PFSK-1 (cell line): Measurements from ENCODE around the gene FRMD4A.
A peak's percentile ranks its signal among the peaks of the same experiment; 100 is the strongest.

ENCODE experiments used
- FOXP2 ChIP-seq: optimal IDR thresholded peaks from 2 replicates; pipeline ENCODE3; 2011; ENCODE audit warnings: borderline replicate concordance, control low read depth, inconsistent platforms; ENCODE audit not compliant: insufficient read depth; ENCODE audit errors: extremely low read length, extremely low read depth
- POLR2AphosphoS5 ChIP-seq: IDR thresholded peaks from 2 replicates; pipeline ENCODE4 v1.6.1; 2012; ENCODE audit warnings: low read depth, mild to moderate bottlenecking, control low read depth, low read length, moderate library complexity
- REST ChIP-seq, 2 experiments: IDR thresholded peaks; 2 replicates each; pipeline versions ENCODE4 v1.6.1 to v1.8.0; 2011 to 2012; ENCODE audit warnings: low read depth in 2 of 2, low read length in 2 of 2, control low read depth in 1 of 2, inconsistent platforms in 1 of 2, mild to moderate bottlenecking in 1 of 2, moderate library complexity in 1 of 2; ENCODE audit not compliant: insufficient read depth in 1 of 2
- SIN3A ChIP-seq: IDR thresholded peaks from 2 replicates; pipeline ENCODE4 v1.6.1; 2012; ENCODE audit warnings: mild to moderate bottlenecking, low read length, moderate library complexity, borderline replicate concordance; ENCODE audit not compliant: insufficient read depth
- TAF1 ChIP-seq: IDR thresholded peaks from 2 replicates; pipeline ENCODE4 v1.6.1; 2012; ENCODE audit warnings: low read length, control low read depth, borderline replicate concordance; ENCODE audit not compliant: insufficient read depth

FRMD4A gene

GRCh38 chr10:14162061-14162460, 168.7 kb downstream of the FRMD4A start:
- no peak for TF ChIP-seq REST (IDR thresholded peaks at IDR 0.05; ENCODE audit: insufficient read depth in 1 of 2, low read depth in 2 of 2, low read length in 2 of 2)

- TF ChIP-seq POLR2AphosphoS5: no peak
- no peak for TF ChIP-seq REST (IDR thresholded peaks at IDR 0.05; ENCODE audit: insufficient read depth in 1 of 2, low read depth in 2 of 2, low read length in 2 of 2)
- no peak for TF ChIP-seq SIN3A
- TF ChIP-seq FOXP2: no peak
- TF ChIP-seq TAF1: no peak
Measured at GRCh38 chr10:14160299-14160698, 170.4 kb downstream of the FRMD4A start.

- TF ChIP-seq TAF1: no peak
- no peak for TF ChIP-seq POLR2AphosphoS5
- TF ChIP-seq REST (IDR thresholded peaks at IDR 0.05; ENCODE audit: insufficient read depth in 1 of 2, low read depth in 2 of 2, low read length in 2 of 2): no peak
- no peak for TF ChIP-seq FOXP2
- no peak for TF ChIP-seq SIN3A
Measured at GRCh38 chr10:14158575-14158974, 172.1 kb downstream of the FRMD4A start.

GRCh38 chr10:14156104-14156503, 174.6 kb downstream of the FRMD4A start:
- TF ChIP-seq FOXP2 (no peak), SIN3A (peak; percentile 66; the same call in 1 of the 2 replicates), POLR2AphosphoS5 (peak; percentile 21; the same call in 1 of the 2 replicates)

GRCh38 chr10:14153570-14154055, 177.1 kb downstream of the FRMD4A start:
- 0 out of 4 replicates have a peak, but pooled peaks of 1 of the 2 experiments have one; percentile 26 for TF ChIP-seq REST (IDR thresholded peaks at IDR 0.05; ENCODE audit: insufficient read depth in 1 of 2, low read depth in 2 of 2, low read length in 2 of 2)
- TF ChIP-seq FOXP2: peak; percentile 86
- peak; percentile 30; the same call in 1 of the 2 replicates for TF ChIP-seq TAF1
- peak; percentile 82 for TF ChIP-seq POLR2AphosphoS5
- TF ChIP-seq SIN3A: no peak; the same call in 1 of the 2 replicates
